Astrocyte (in vitro differentiated cells and primary cell): Measurements from ENCODE around the gene SRF.

Experiments
- CTCF ChIP-seq: IDR thresholded peaks from 2 replicates; pipeline ENCODE4 v1.5.1; 2011; ENCODE audit warnings: low read depth, mild to moderate bottlenecking, inconsistent platforms, low read length, moderate library complexity; ENCODE audit not compliant: insufficient read depth
- EZH2 ChIP-seq: IDR thresholded peaks from 2 replicates; pipeline ENCODE4 v1.6.1; 2012; ENCODE audit warnings: mild to moderate bottlenecking, low read length, inconsistent platforms; ENCODE audit not compliant: insufficient read depth

DNA sequence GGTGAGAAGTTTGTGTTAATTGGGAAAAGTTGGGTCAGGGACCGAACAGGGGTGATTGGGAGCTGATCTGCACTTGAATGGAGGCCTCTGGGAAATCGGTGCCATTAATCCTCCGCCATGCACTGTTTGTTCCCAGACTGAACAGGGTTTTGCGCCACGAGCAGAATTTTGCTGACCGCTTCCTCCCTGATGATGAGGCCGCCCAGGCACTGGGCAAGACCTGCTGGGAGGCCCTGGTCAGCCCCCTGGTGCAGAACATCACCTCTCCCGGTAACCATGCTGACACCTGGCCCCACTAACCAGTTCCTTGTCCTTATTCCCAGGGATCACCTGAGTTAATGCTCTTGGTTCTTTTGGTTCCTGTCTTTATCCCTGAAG, 32.6 kb downstream of the SRF start:
- no peak for TF ChIP-seq EZH2
- TF ChIP-seq CTCF = no peak
